GM10248 (cell line): ENCODE data around the gene C18orf63.

ENCODE experiments used
- CTCF ChIA-PET: fragments of 300-600 bp; sonication (Branson Sonifier 250); formaldehyde crosslinking; extraction: SDS; loops from one replicate; lab custom pipeline; 2021; ENCODE audit warnings: antibody characterized with exemption; lab: Yijun Ruan, JAX
- POLR2A ChIA-PET: fragments of 350-650 bp; sonication (Branson Sonifier 250); formaldehyde crosslinking; extraction: SDS; loops from one replicate; lab custom pipeline; 2020; ENCODE audit warnings: antibody characterized with exemption; lab: Yijun Ruan, JAX
- DNase-seq: peaks from one replicate; pipeline ENCODE4 v3.0.0; 2012; ENCODE audit errors: extremely low spot score
- CTCF ChIP-seq: IDR thresholded peaks from 2 replicates; pipeline ENCODE4 v1.5.1; 2012; ENCODE audit warnings: mild to moderate bottlenecking, low read depth; ENCODE audit errors: extremely low read depth, missing control alignments, control extremely low read depth

C18orf63 gene

GRCh38 chr18:74346206-74346605 lies 30.6 kb downstream of the C18orf63 start:
- ChIA-PET POLR2A (no interaction called here), CTCF (interaction anchor here (1.4 to 1.7 kb wide), 2 partner anchors 32 to 206 kb away, joined by 3 to 5 read pairs; no protein-coding TSS in a partner anchor)
- TF ChIP-seq CTCF = no peak
- no peak for DNase-seq

GRCh38 chr18:74348581-74348980 lies 32.9 kb downstream of the C18orf63 start:
- no peak for TF ChIP-seq CTCF
- no peak for DNase-seq
- ChIA-PET CTCF (interaction anchor here (1.4 kb wide), 2 partner anchors 144 to 162 kb away, joined by 3 to 11 read pairs; no protein-coding TSS in a partner anchor), POLR2A (no interaction called here)

GRCh38 chr18:74351354-74351753 lies 35.7 kb downstream of the C18orf63 start:
- POLR2A ChIA-PET = no interaction called here
- no peak for TF ChIP-seq CTCF
- DNase-seq = no peak
- CTCF ChIA-PET = interaction anchor here (1.2 to 5.8 kb wide), 3 partner anchors 9 to 200 kb away, joined by 4 to 46 read pairs (median 6); no protein-coding TSS in a partner anchor

- TF ChIP-seq CTCF = peak; percentile 69
- DNase-seq = peak; percentile 37
- ChIA-PET POLR2A (no interaction called here), CTCF (interaction anchor here (0.7 to 5.8 kb wide), 17 partner anchors 9 to 240 kb away, joined by 3 to 56 read pairs (median 4); partner anchors contain the start of gene CNDP2)
Measured at GRCh38 chr18:74353169-74353775, 37.6 kb downstream of the C18orf63 start.

DNA sequence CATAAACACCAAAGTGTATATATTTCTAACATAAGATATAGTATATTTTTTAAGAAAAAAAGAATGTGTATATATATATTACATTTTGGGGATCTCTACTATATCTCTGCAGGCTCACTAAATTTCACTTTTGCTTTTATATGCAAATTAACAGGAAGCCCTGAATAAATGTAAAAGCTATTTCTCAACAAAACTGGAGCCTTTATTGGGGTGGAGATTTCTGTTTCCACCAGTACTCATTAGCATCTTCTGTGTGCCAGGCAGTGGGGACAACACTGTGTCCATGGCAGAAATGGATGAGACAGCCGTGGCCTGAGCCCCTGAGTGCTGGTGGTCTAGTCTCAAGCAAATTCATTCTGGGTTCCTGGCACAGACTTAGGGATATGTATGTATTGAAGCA lies 41.3 kb downstream of the C18orf63 start:
- no peak for TF ChIP-seq CTCF
- ChIA-PET CTCF (interaction anchor here (1.9 to 5.8 kb wide), 2 partner anchors 15 to 137 kb away, joined by 5 to 56 read pairs; partner anchors contain the start of gene CNDP2), POLR2A (no interaction called here)
- no peak for DNase-seq

GRCh38 chr18:74360852-74361655 lies 45.4 kb downstream of the C18orf63 start:
- ChIA-PET CTCF (no interaction called here), POLR2A (no interaction called here)
- no peak for DNase-seq
- TF ChIP-seq CTCF = no peak
